Suprapubic skin (tissue), 4 donors: Measurements from ENCODE around the gene SPTA1. TPM values are rescaled to one million over a fixed set of nuclear protein-coding genes. Genes with fewer than 3 reads are reported as not detected.

Experiments used
- DNase-seq, 2 donors: peaks; one replicate each; pipeline ENCODE4 v3.0.0-alpha.2; 2019; ENCODE audit warnings: low spot score in 2 of 2
- H3K27ac ChIP-seq: fragments of 200-600 bp; sonication (generic); one replicate; pipeline ENCODE4 v1.5.1; 2019
- H3K27me3 ChIP-seq: fragments of 200-600 bp; sonication (generic); one replicate; pipeline ENCODE4 v1.5.1; 2019
- H3K36me3 ChIP-seq: fragments of 200-600 bp; sonication (generic); one replicate; pipeline ENCODE4 v1.5.1; 2019
- H3K4me1 ChIP-seq: fragments of 200-600 bp; sonication (generic); one replicate; pipeline ENCODE4 v1.5.1; 2019
- H3K4me3 ChIP-seq: fragments of 200-600 bp; sonication (generic); one replicate; pipeline ENCODE4 v1.5.1; 2019; ENCODE audit warnings: mild to moderate bottlenecking
- H3K9me3 ChIP-seq: fragments of 200-600 bp; sonication (generic); one replicate; pipeline ENCODE4 v1.5.1; 2019
- CTCF ChIP-seq, 2 donors: fragments of 200-600 bp in 1 of 2; fragments of 450-650 bp in 1 of 2; sonication (generic) in 1 of 2; IDR thresholded peaks; one replicate each; pipeline ENCODE4 v1.5.1; 2016 to 2019; ENCODE audit warnings: antibody characterized with exemption in 2 of 2, mild to moderate bottlenecking in 1 of 2, moderate library complexity in 1 of 2
- EP300 ChIP-seq: sonication (generic); formaldehyde crosslinking; IDR thresholded peaks from one replicate; pipeline ENCODE4 v1.6.1; 2017; ENCODE audit warnings: antibody characterized with exemption
- POLR2A ChIP-seq, 2 donors: fragments of 450-650 bp; IDR thresholded peaks; one replicate each; pipeline ENCODE4 v1.6.1; 2017; ENCODE audit warnings: antibody characterized with exemption in 2 of 2, mild to moderate bottlenecking in 2 of 2, moderate library complexity in 2 of 2
- POLR2AphosphoS5 ChIP-seq, 3 donors: sonication (generic); formaldehyde crosslinking; IDR thresholded peaks; one replicate each; pipeline ENCODE4 v1.6.1; 2017; ENCODE audit warnings: antibody characterized with exemption in 3 of 3
- WGBS: methylation state at CpG from one replicate; pipeline ENCODE4 v1.1.5; 2018; 5-methylcytosine and 5-hydroxymethylcytosine counted together
- total RNA-seq, 4 donors: library from RNA; depleted of rRNA; stranded (reverse); fragments of >200 nt; gene quantifications; one replicate each; pipeline ENCODE4 v1.1.0, GENCODE V29; 2016

Gene SPTA1
- total RNA-seq, 4 donors from 2014 or later = 0.24 TPM; not detected in 3

- WGBS = 50% methylated on average over 1 of the region's 1 CpG
- TF ChIP-seq POLR2A (IDR thresholded peaks at IDR 0.05) = no peak
- TF ChIP-seq EP300 = no peak
These were observed 29.8 kb upstream of the SPTA1 start for GRCh38 chr1:158716335-158716734.

GRCh38 chr1:158714754-158715153 lies 28.2 kb upstream of the SPTA1 start:
- H3K27me3 ChIP-seq = no peaks in the 10 kb centered on the region
- no peaks in the 10 kb centered on the region for H3K36me3 ChIP-seq
- 61% methylated on average over 1 of the region's 1 CpG for WGBS
- TF ChIP-seq POLR2A (IDR thresholded peaks at IDR 0.05) (no peak), CTCF (IDR thresholded peaks at IDR 0.05) (no peak)
- no peaks in the 10 kb centered on the region for H3K9me3 ChIP-seq
- H3K4me1 ChIP-seq = no peaks in the 10 kb centered on the region
- no peak for DNase-seq
- no peak overlapping the region for H3K4me3 ChIP-seq
- no peak overlapping the region for H3K27ac ChIP-seq

More at GRCh38 chr1:158716335-158716734, 29.8 kb upstream of the SPTA1 start:
- no peaks in the 10 kb centered on the region for H3K36me3 ChIP-seq
- no peak overlapping the region for H3K27ac ChIP-seq
- H3K27me3 ChIP-seq = no peaks in the 10 kb centered on the region
- H3K4me3 ChIP-seq = no peak overlapping the region
- H3K4me1 ChIP-seq = no peaks in the 10 kb centered on the region
- H3K9me3 ChIP-seq = no peaks in the 10 kb centered on the region
- no peak for DNase-seq

GRCh38 chr1:158711098-158711497 lies 24.6 kb upstream of the SPTA1 start:
- 56% methylated on average over 4 of the region's 4 CpGs for WGBS
- no peaks in the 10 kb centered on the region for H3K9me3 ChIP-seq
- no peak overlapping the region for H3K27ac ChIP-seq
- DNase-seq = no peak
- H3K4me1 ChIP-seq = no peaks in the 10 kb centered on the region
- H3K27me3 ChIP-seq = no peaks in the 10 kb centered on the region
- no peak for TF ChIP-seq CTCF (IDR thresholded peaks at IDR 0.05)
- TF ChIP-seq POLR2AphosphoS5 (IDR thresholded peaks at IDR 0.05) = no peak
- TF ChIP-seq EP300 = no peak
- no peak for TF ChIP-seq POLR2A (IDR thresholded peaks at IDR 0.05)
- no peaks in the 10 kb centered on the region for H3K36me3 ChIP-seq
- H3K4me3 ChIP-seq = no peak overlapping the region

- no peak for DNase-seq
- 60% methylated on average over 2 of the region's 2 CpGs for WGBS
- H3K9me3 ChIP-seq = no peaks in the 10 kb centered on the region
These were observed 19.6 kb upstream of the SPTA1 start for GRCh38 chr1:158706096-158706495.

GRCh38 chr1:158700552-158700951 lies 14.0 kb upstream of the SPTA1 start, which contains the start of gene OR6K2:
Gene OR6K2 (minus strand): TSS chr1:158700652. CDS start chr1:158700652, 0 bp downstream.
- DNase-seq = no peak
- Histone ChIP-seq H3K4me1 (no peaks in the 10 kb centered on the region), H3K36me3 (no peaks in the 10 kb centered on the region), H3K9me3 (no peaks in the 10 kb centered on the region), H3K4me3 (no peak within 1 kb of the TSS), H3K27ac (no peak within 1 kb of the TSS), H3K27me3 (no peaks in the 10 kb centered on the region)
- WGBS = 91% methylated on average over 4 of the region's 4 CpGs
- TF ChIP-seq CTCF (IDR thresholded peaks at IDR 0.05) (no peak), POLR2A (IDR thresholded peaks at IDR 0.05) (no peak), POLR2AphosphoS5 (IDR thresholded peaks at IDR 0.05) (no peak), EP300 (no peak)

More at GRCh38 chr1:158706096-158706495, 19.6 kb upstream of the SPTA1 start:
- no peaks in the 10 kb centered on the region for H3K36me3 ChIP-seq
- no peaks in the 10 kb centered on the region for H3K4me1 ChIP-seq
- no peak overlapping the region for H3K27ac ChIP-seq
- no peak for TF ChIP-seq POLR2A (IDR thresholded peaks at IDR 0.05)
- no peak for TF ChIP-seq CTCF (IDR thresholded peaks at IDR 0.05)
- no peak for TF ChIP-seq EP300
- no peak for TF ChIP-seq POLR2AphosphoS5 (IDR thresholded peaks at IDR 0.05)
- no peaks in the 10 kb centered on the region for H3K27me3 ChIP-seq
- H3K4me3 ChIP-seq = no peak overlapping the region

- no peaks in the 10 kb centered on the region for H3K4me1 ChIP-seq
- WGBS = 92% methylated on average over 2 of the region's 2 CpGs
- H3K36me3 ChIP-seq = no peaks in the 10 kb centered on the region
- no peaks in the 10 kb centered on the region for H3K9me3 ChIP-seq
- TF ChIP-seq POLR2A (IDR thresholded peaks at IDR 0.05) (no peak), CTCF (IDR thresholded peaks at IDR 0.05) (no peak), POLR2AphosphoS5 (IDR thresholded peaks at IDR 0.05) (no peak), EP300 (no peak)
- no peaks in the 10 kb centered on the region for H3K27me3 ChIP-seq
- no peak for DNase-seq
- H3K27ac ChIP-seq = no peak overlapping the region
- no peak overlapping the region for H3K4me3 ChIP-seq
These were observed 8.1 kb upstream of the SPTA1 start for GRCh38 chr1:158694596-158694995.
